K562 (cell line): ENCODE measurements around the gene GABARAPL2. TPM values are rescaled to one million over a fixed set of nuclear protein-coding genes. Genes with fewer than 3 reads are reported as not detected.

ENCODE experiments used
- ATAC-seq: fragments of 200-7000 bp; cut with Tn5 transposase; 3 replicates; pipeline ENCODE4 v1.9.1; 2020; ENCODE audit warnings: moderate library complexity
- BruUV-seq: library from RNA; stranded (reverse); fragments of 400-500 nt; replicated peaks from 2 replicates; lab custom pipeline; 2021; lab: Mats Ljungman, UMichigan
- CTCF ChIA-PET: fragments of 300-600 bp; formaldehyde crosslinking; extraction: SDS; loops from one replicate; lab custom pipeline; 2021; ENCODE audit warnings: low intra/inter-chr PET ratio; lab: Yijun Ruan, JAX
- POLR2A ChIA-PET: fragments of 300-600, 350-650 bp; sonication (Branson Sonifier 250); formaldehyde crosslinking; extraction: SDS; loops from one replicate; lab custom pipeline; 2021; ENCODE audit warnings: antibody characterized with exemption, inconsistent platforms; lab: Yijun Ruan, JAX
- DNase-seq, 4 experiments: peaks; one replicate each; pipeline versions ENCODE4 v3.0.0 to v3.0.0-alpha.2; 2011 to 2018; ENCODE audit warnings: low spot score in 3 of 4, mixed read lengths in 3 of 4; ENCODE audit errors: extremely low read depth in 1 of 4
- FAIRE-seq: peaks from 2 replicates; lab custom pipeline; 2011; peaks lifted over from hg19 to GRCh38; lab: Jason Lieb, UNC
- H2AFZ ChIP-seq: 2 replicates; pipeline ENCODE4 v1.6.0; 2011; ENCODE audit warnings: low read depth, low read length, control low read depth, inconsistent platforms
- H3K27ac ChIP-seq: fragments of 200-600 bp; 3 replicates; pipeline ENCODE4 v1.8.0; 2011; ENCODE audit warnings: low read depth, mild to moderate bottlenecking, control low read depth, inconsistent platforms, low read length, moderate library complexity, mixed read lengths; ENCODE audit errors: extremely low read depth
- H3K27me3 ChIP-seq, 2 experiments: fragments of 300-600 bp in 1 of 2; 2 replicates in 1 of 2; 3 replicates in 1 of 2; pipeline versions ENCODE4 v1.6.0 to v1.8.0; 2011; ENCODE audit warnings: inconsistent platforms in 2 of 2, low read length in 2 of 2, mild to moderate bottlenecking in 1 of 2, mixed read lengths in 1 of 2, moderate library complexity in 1 of 2; ENCODE audit not compliant: control insufficient read depth in 2 of 2, insufficient read depth in 2 of 2
- H3K36me3 ChIP-seq: fragments of 300-600 bp; 3 replicates; pipeline ENCODE4 v1.8.0; 2011; ENCODE audit warnings: mild to moderate bottlenecking, low read length, inconsistent platforms; ENCODE audit not compliant: control insufficient read depth, insufficient read depth
- H3K4me1 ChIP-seq, 2 experiments: fragments of 200-600 bp in 1 of 2; replicated peaks in 1 of 2; 2 replicates in 1 of 2; 3 replicates in 1 of 2; pipeline versions ENCODE4 v1.5.1 to v1.8.0; 2011; ENCODE audit warnings: inconsistent platforms in 2 of 2, low read length in 2 of 2, mild to moderate bottlenecking in 1 of 2, mixed read lengths in 1 of 2, moderate library complexity in 1 of 2; ENCODE audit not compliant: control insufficient read depth in 2 of 2, insufficient read depth in 2 of 2
- H3K4me2 ChIP-seq: 2 replicates; pipeline ENCODE4 v1.6.1; 2011; ENCODE audit warnings: low read length, control low read depth, inconsistent platforms, mixed read lengths; ENCODE audit not compliant: insufficient read depth
- H3K4me3 ChIP-seq: fragments of 200-600 bp; sonication (generic), shearing (Covaris generic); 2 replicates; pipeline ENCODE4 v1.5.1; 2016; ENCODE audit warnings: control low read depth, inconsistent platforms
- H3K79me2 ChIP-seq: fragments of 200-600 bp; 3 replicates; pipeline ENCODE4 v1.8.0; 2011; ENCODE audit warnings: low read length, inconsistent platforms; ENCODE audit not compliant: control insufficient read depth, insufficient read depth
- H3K9ac ChIP-seq, 2 experiments: 2 replicates each; pipeline versions ENCODE4 v1.6.0 to v1.6.1; 2011; ENCODE audit warnings: low read depth in 2 of 2, low read length in 2 of 2, control low read depth in 1 of 2, inconsistent platforms in 1 of 2, mild to moderate bottlenecking in 1 of 2, mixed read lengths in 1 of 2; ENCODE audit not compliant: insufficient read depth in 1 of 2
- H3K9me1 ChIP-seq: one replicate; pipeline ENCODE4 v1.6.0; 2011; ENCODE audit warnings: inconsistent platforms, mild to moderate bottlenecking, low read length, moderate library complexity; ENCODE audit not compliant: control insufficient read depth, insufficient read depth
- H3K9me3 ChIP-seq: replicated peaks from 2 replicates; pipeline ENCODE4 v1.5.1; 2011; ENCODE audit warnings: low read depth, low read length, inconsistent platforms; ENCODE audit not compliant: control insufficient read depth, insufficient read depth
- H4K20me1 ChIP-seq: replicated peaks from 2 replicates; pipeline ENCODE4 v1.6.1; 2011; ENCODE audit warnings: low read length, inconsistent platforms, mixed read lengths; ENCODE audit not compliant: control insufficient read depth, insufficient read depth
- ATF3 ChIP-seq, 2 experiments: fragments of 450-650 bp in 1 of 2; sonication (generic) in 1 of 2; formaldehyde crosslinking in 1 of 2; IDR thresholded peaks in 1 of 2; conservative IDR thresholded peaks in 1 of 2; 2 replicates each; pipeline versions ENCODE4 v1.6.1 to v1.8.1; 2016 to 2023; ENCODE audit warnings: mild to moderate bottlenecking in 2 of 2, moderate library complexity in 2 of 2, inconsistent platforms in 1 of 2, missing genetic modification reagents in 1 of 2
- FOSL1 ChIP-seq: fragments of 200-800 bp; sonication (Bioruptor generic); conservative IDR thresholded peaks from 2 replicates; pipeline ENCODE4 v1.6.1; 2016; ENCODE audit warnings: missing genetic modification characterization, missing compliant biosample characterization
- FOXP1 ChIP-seq: sonication (generic); formaldehyde crosslinking; IDR thresholded peaks from 2 replicates; pipeline ENCODE4 v1.8.0; 2022; ENCODE audit warnings: mild to moderate bottlenecking, missing genetic modification reagents
- GABPA ChIP-seq: fragments of 200-800 bp; sonication (Bioruptor generic); conservative IDR thresholded peaks from 2 replicates; pipeline ENCODE4 v1.6.1; 2016; ENCODE audit warnings: low read depth, missing genetic modification characterization, missing compliant biosample characterization
- JUN ChIP-seq, 2 experiments: sonication (generic) in 1 of 2; formaldehyde crosslinking in 1 of 2; IDR thresholded peaks; 2 replicates each; pipeline versions ENCODE4 v1.6.1 to v1.8.0; 2012 to 2022; ENCODE audit warnings: borderline replicate concordance in 2 of 2, mild to moderate bottlenecking in 2 of 2, improper control_type of control experiment in 1 of 2, low read depth in 1 of 2, low read length in 1 of 2, missing genetic modification reagents in 1 of 2
- JUND ChIP-seq, 2 experiments: IDR thresholded peaks; 2 replicates in 1 of 2; 3 replicates in 1 of 2; pipeline ENCODE4 v1.6.1; 2011; ENCODE audit warnings: borderline replicate concordance in 2 of 2, low read depth in 2 of 2, low read length in 2 of 2, improper control_type of control experiment in 1 of 2, missing biosample characterization in 1 of 2, missing genetic modification characterization in 1 of 2, missing genetic modification reagents in 1 of 2
- NFATC3 ChIP-seq: fragments of 450-650 bp; IDR thresholded peaks from 2 replicates; pipeline ENCODE4 v1.6.1; 2017; ENCODE audit warnings: mild to moderate bottlenecking
- NKRF ChIP-seq: fragments of 450-650 bp; IDR thresholded peaks from 2 replicates; pipeline ENCODE4 v1.6.1; 2016; ENCODE audit warnings: borderline replicate concordance
- TEAD4 ChIP-seq, 2 experiments: sonication (generic) in 1 of 2; formaldehyde crosslinking in 1 of 2; IDR thresholded peaks; 2 replicates each; pipeline versions ENCODE4 v1.6.1 to v1.8.0; 2012 to 2022; ENCODE audit warnings: borderline replicate concordance in 1 of 2, inconsistent platforms in 1 of 2, low read length in 1 of 2, mild to moderate bottlenecking in 1 of 2, missing genetic modification reagents in 1 of 2
- THRA ChIP-seq: fragments of 450-650 bp; IDR thresholded peaks from 2 replicates; pipeline ENCODE4 v1.6.1; 2017; ENCODE audit warnings: mild to moderate bottlenecking, moderate library complexity
- ZNF740 ChIP-seq, 3 experiments: fragments of 200-800 bp in 1 of 3; sonication (Bioruptor generic) in 1 of 3; sonication (generic) in 1 of 3; formaldehyde crosslinking in 1 of 3; IDR thresholded peaks; 2 replicates each; pipeline versions ENCODE4 v1.6.1 to v1.8.0; 2016 to 2022; ENCODE audit warnings: mild to moderate bottlenecking in 2 of 3, missing compliant biosample characterization in 2 of 3, missing genetic modification characterization in 2 of 3, missing genetic modification reagents in 1 of 3
- WGBS: fragments of 100-300 bp; shearing (Covaris generic); methylation state at CpG from one replicate; pipeline ENCODE4 v1.1.6; 2016; ENCODE audit warnings: low coverage, mixed read lengths; ENCODE audit not compliant: insufficient coverage; ENCODE audit errors: missing lambda C conversion rate; 5-methylcytosine and 5-hydroxymethylcytosine counted together
- in situ Hi-C: fragments of 300-500 bp; cut with MboI; formaldehyde crosslinking; loops from 4 replicates; pipeline ENCODE4 v1.15.0; 2018; ENCODE audit warnings: inconsistent platforms, mixed read lengths
- intact Hi-C: fragments of 100-400 bp; cut with micrococcal nuclease; formaldehyde crosslinking; loops from 2 replicates; pipeline ENCODE4 v1.14.2; 2022
- polyA plus RNA-seq, 8 experiments: library from polyadenylated mRNA; depleted of rRNA in 4 of 8; stranded (reverse) in 5 of 8; unstranded in 3 of 8; fragments of >200 nt; fragmentation: Nextera tagmentation in 2 of 8; fragmentation: Illumina TruSeq in 1 of 8; extraction: Ambion mirVana in 2 of 8; extraction: Trizol in 1 of 8; gene quantifications; 2 replicates each; pipeline versions ENCODE4 v1.2.1 to v1.2.3, GENCODE V29; 2011 to 2014; ENCODE audit warnings: inconsistent platforms in 1 of 8, missing spikeins in 1 of 8
- total RNA-seq, 7 experiments: library from RNA; depleted of rRNA in 6 of 7; stranded (reverse); fragments of >200 nt in 6 of 7; fragmentation: Illumina TruSeq in 2 of 7; extraction: Trizol in 2 of 7; gene quantifications; 2 replicates each; pipeline versions ENCODE4 v1.2.1 to v1.2.3, GENCODE V29; 2011 to 2021; ENCODE audit warnings: low replicate concordance in 1 of 7

The GABARAPL2 gene
- total and polyA plus RNA-seq, 9 of the 15 experiments (the other 6 are each of a cell fraction or from before 2014, with no cell fraction given): 42.1 to 288 (median 91.8) TPM

GRCh38 chr16:75578725-75579124, 12.5 kb downstream of the GABARAPL2 start:
- Histone ChIP-seq H3K27me3 (no peaks in the 10 kb centered on the region), H3K79me2 (peaks cover 5% of the 10 kb centered on the region; the same call in 1 of the 3 replicates), H3K9ac (no peak overlapping the region), H3K4me1 (peaks cover 7 to 13% of the 10 kb centered on the region in 2 experiments; a peak in 3 of 5 replicates), H3K27ac (no peak overlapping the region), H3K36me3 (peaks cover 50% of the 10 kb centered on the region; the same call in 2 of the 3 replicates), H3K4me2 (no peak overlapping the region), H3K9me1 (no peaks in the 10 kb centered on the region), H4K20me1 (peaks cover 9% of the 10 kb centered on the region; the same call in 1 of the 2 replicates), H2AFZ (no peak overlapping the region), H3K4me3 (no peak overlapping the region), H3K9me3 (no peaks in the 10 kb centered on the region)
- ATAC-seq (peak; percentile 52; the same call in 2 of the 3 replicates), FAIRE-seq (peak; percentile 51), DNase-seq (peak in 1 of 4 experiments; percentile 18)
- BruUV-seq: no TSS peak
- in situ Hi-C loops: no loop called here
- CTCF ChIA-PET: no interaction called here
- TF ChIP-seq FOXP1 (no peak), NFATC3 (peak; percentile 93), NKRF (no peak), FOSL1 (tag) (peak; percentile 86), ZNF740 (CRISPR knock-in tag; IDR thresholded peaks at IDR 0.05) (no peak), ZNF740 (tag; IDR thresholded peaks at IDR 0.05) (0 out of 4 replicates have a peak, but pooled peaks of 1 of the 2 experiments have one; percentile 27), ATF3 (IDR thresholded peaks at IDR 0.05) (peak; percentile 63), ATF3 (CRISPR knock-in tag; conservative IDR thresholded peaks at IDR 0.05) (no peak), TEAD4 (IDR thresholded peaks at IDR 0.05; ENCODE audit: low read length) (no peak), TEAD4 (CRISPR knock-in tag; IDR thresholded peaks at IDR 0.05; ENCODE audit: borderline replicate concordance) (no peak), THRA (no peak), JUN (IDR thresholded peaks at IDR 0.05; ENCODE audit: borderline replicate concordance, low read depth, low read length) (0 out of 2 replicates have a peak, but pooled peaks have one; percentile 8), JUN (CRISPR knock-in tag; IDR thresholded peaks at IDR 0.05; ENCODE audit: borderline replicate concordance) (no peak), JUND (IDR thresholded peaks at IDR 0.05; ENCODE audit: borderline replicate concordance, low read depth, low read length) (peak; percentile 63; the same call in 1 of the 2 replicates), JUND (tag; IDR thresholded peaks at IDR 0.05; ENCODE audit: borderline replicate concordance, low read depth, low read length) (peak; percentile 91), GABPA (0 out of 2 replicates have a peak, but pooled peaks have one; percentile 17)
- POLR2A ChIA-PET: interaction anchor here (1.3 to 1.9 kb wide), 2 partner anchors 12 to 14 kb away, joined by 4 to 5 read pairs; no protein-coding TSS in a partner anchor
- WGBS: 35% methylated on average over 2 of the region's 2 CpGs
- intact Hi-C loops: no loop called here
